Heart left ventricle (tissue), 13 donors: ENCODE measurements around the gene SLAIN1.

Source experiments
- POLR2A ChIP-seq, 2 donors: fragments of 450-650 bp; IDR thresholded peaks; one replicate each; pipeline ENCODE4 v1.6.1; 2017; ENCODE audit warnings: antibody characterized with exemption in 2 of 2, mild to moderate bottlenecking in 2 of 2, moderate library complexity in 2 of 2
- TF ChIP-seq, protein P1 (sequence below), 12 donors: fragments of 200-600 bp; sonication (generic) in 4 of 12; IDR thresholded peaks; one replicate each; pipeline versions ENCODE4 v1.5.0 to v1.8.0; 2018 to 2022; ENCODE audit warnings: antibody characterized with exemption in 12 of 12, mild to moderate bottlenecking in 5 of 12
- donor health status: ischemic (EF 13 %, LVEDD 7.1; RV severe dilation, severe dysfunction).
- donor health status: DM: no; HTN: yes; CAD: no.
- donor health status: DM: no; HTN: no; CAD: no.
- donor health status: ischemic (EF 25% LVEDD 6.9; RV normal size, moderate dysfunction).
- donor health status: ischemic (EF 25% LVEDD 5.7; RV mildly dilated, moderate dysfunction).
- donor health status: ischemic (EF 35%, LVEDD 5.7; RV mildly dilated, moderate dysfunction).
- donor health status: nonischemic (EF 11% LVEDD 7.7; RV severe dilation, severe dysfunction).
- donor health status: DM: yes; HTN: yes; CAD: no.
- donor health status: PGD.
- donor health status: ischemic (EF 29% LVEDD 5.4; RV normal size, mild dysfunction).
- donor health status: nonischemic (EF 23%, LVEDD 6.1; RV moderate dilation, normal function).

DNA sequence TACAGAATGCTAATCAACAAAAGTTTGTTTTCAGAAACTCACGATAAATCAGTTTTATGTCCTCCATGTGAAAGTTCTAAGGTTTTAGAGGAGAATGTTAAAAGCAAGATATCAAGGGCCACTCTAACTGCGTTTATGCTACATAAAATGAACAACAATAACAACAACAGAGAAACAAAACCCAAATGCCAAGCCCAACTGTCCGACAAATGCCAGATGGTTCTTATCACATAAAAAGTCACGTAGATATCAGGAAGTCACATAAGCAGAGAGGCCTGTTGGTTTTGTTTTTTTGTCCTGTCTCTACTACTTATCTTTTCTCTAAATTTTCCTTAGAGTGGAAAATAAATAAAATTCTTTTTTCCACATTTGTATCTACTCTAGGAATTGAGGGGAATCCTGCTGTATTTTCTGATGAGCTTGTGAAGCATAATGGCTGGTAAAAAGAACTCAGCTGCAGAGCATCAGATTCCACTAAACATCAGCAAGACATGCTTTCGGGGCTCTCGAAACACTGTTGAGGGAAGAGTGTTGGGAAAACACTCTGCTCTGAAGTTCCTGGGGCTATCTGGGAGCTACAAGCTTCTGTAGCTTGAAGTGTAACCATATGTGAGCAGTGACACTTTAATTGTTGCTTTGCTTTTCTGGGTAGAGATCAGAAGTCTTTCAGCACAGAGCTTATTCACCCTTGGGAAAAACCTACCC lies 110.1 kb downstream of the SLAIN1 start:
- TF ChIP-seq, protein P1, sequence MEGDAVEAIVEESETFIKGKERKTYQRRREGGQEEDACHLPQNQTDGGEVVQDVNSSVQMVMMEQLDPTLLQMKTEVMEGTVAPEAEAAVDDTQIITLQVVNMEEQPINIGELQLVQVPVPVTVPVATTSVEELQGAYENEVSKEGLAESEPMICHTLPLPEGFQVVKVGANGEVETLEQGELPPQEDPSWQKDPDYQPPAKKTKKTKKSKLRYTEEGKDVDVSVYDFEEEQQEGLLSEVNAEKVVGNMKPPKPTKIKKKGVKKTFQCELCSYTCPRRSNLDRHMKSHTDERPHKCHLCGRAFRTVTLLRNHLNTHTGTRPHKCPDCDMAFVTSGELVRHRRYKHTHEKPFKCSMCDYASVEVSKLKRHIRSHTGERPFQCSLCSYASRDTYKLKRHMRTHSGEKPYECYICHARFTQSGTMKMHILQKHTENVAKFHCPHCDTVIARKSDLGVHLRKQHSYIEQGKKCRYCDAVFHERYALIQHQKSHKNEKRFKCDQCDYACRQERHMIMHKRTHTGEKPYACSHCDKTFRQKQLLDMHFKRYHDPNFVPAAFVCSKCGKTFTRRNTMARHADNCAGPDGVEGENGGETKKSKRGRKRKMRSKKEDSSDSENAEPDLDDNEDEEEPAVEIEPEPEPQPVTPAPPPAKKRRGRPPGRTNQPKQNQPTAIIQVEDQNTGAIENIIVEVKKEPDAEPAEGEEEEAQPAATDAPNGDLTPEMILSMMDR (IDR thresholded peaks at IDR 0.05), result no peak
- TF ChIP-seq POLR2A (IDR thresholded peaks at IDR 0.05), result no peak
